Ovary (tissue), 9 donors: Measurements from ENCODE around the gene MAST2. TPM values are rescaled to one million over a fixed set of nuclear protein-coding genes. Genes with fewer than 3 reads are reported as not detected.

Experiments
- DNase-seq, 5 donors: peaks; one replicate each; pipeline ENCODE4 v3.0.0-alpha.2; 2019 to 2020
- H3K27ac ChIP-seq, 2 donors: fragments of 200-600 bp; one replicate each; pipeline versions ENCODE4 v1.5.1 to v1.8.0; 2019 to 2022
- H3K27me3 ChIP-seq: fragments of 200-600 bp; one replicate; pipeline ENCODE4 v1.8.0; 2022
- H3K36me3 ChIP-seq: fragments of 200-600 bp; sonication (generic); one replicate; pipeline ENCODE4 v1.5.1; 2019
- H3K4me1 ChIP-seq: one replicate; pipeline ENCODE4 v1.8.1; 2013; ENCODE audit warnings: mild to moderate bottlenecking, moderate library complexity; ENCODE audit not compliant: insufficient read depth
- H3K4me3 ChIP-seq: fragments of 200-600 bp; sonication (generic); one replicate; pipeline ENCODE4 v1.5.1; 2017
- H3K9me3 ChIP-seq, 2 donors: fragments of 200-600 bp in 1 of 2; sonication (generic) in 1 of 2; one replicate each; pipeline versions ENCODE4 v1.5.1 to v1.8.1; 2013 to 2019; ENCODE audit warnings: mild to moderate bottlenecking in 1 of 2, moderate library complexity in 1 of 2
- EP300 ChIP-seq: sonication (generic); formaldehyde crosslinking; IDR thresholded peaks from one replicate; pipeline ENCODE4 v1.6.1; 2017; ENCODE audit warnings: antibody characterized with exemption
- POLR2A ChIP-seq: fragments of 450-650 bp; IDR thresholded peaks from one replicate; pipeline ENCODE4 v1.6.1; 2017; ENCODE audit warnings: antibody characterized with exemption, mild to moderate bottlenecking, moderate library complexity
- WGBS, 3 donors: extraction: QIAGEN DNeasy Blood & Tissue Kit in 1 of 3; methylation state at CpG; one replicate each; pipeline versions ENCODE4 v1.1.5 to v1.1.7; 2013 to 2017; 5-methylcytosine and 5-hydroxymethylcytosine counted together
- intact Hi-C, 4 donors: fragments of 100-400 bp; cut with DNase I; formaldehyde crosslinking; loops; one replicate each; pipeline versions ENCODE4 v1.11.0 to v1.15.1; 2022 to 2023
- polyA plus RNA-seq, 2 donors: library from polyadenylated mRNA; stranded (reverse); fragments of 200-250 nt in 1 of 2; fragments of 350-450 nt in 1 of 2; fragmentation: Illumina TruSeq in 1 of 2; extraction: RNeasy Lipid Tissue Mini Kit (QIAGEN cat#74804) in 1 of 2; gene quantifications; one replicate each; pipeline ENCODE4 v1.2.3, GENCODE V29; 2013 to 2014
- total RNA-seq, 7 donors: library from RNA; depleted of rRNA in 2 of 7; stranded (reverse); fragments of >200 nt in 2 of 7; fragmentation: NEBNext Ultra II Directional in 3 of 7; extraction: Animal tissue kit (Norgen Biotek cat#: 25700) in 3 of 7; gene quantifications; one replicate each; pipeline versions ENCODE4 v1.1.0 to v1.2.4, GENCODE V29; 2016 to 2023
- TF ChIP-seq, protein P1 (sequence below), 3 donors: fragments of 450-650 bp in 2 of 3; fragments of 200-600 bp in 1 of 3; IDR thresholded peaks; one replicate each; pipeline versions ENCODE4 v1.5.1 to v1.8.0; 2016 to 2022; ENCODE audit warnings: antibody characterized with exemption in 3 of 3, mild to moderate bottlenecking in 1 of 3
- donor health status: DM: no; HTN: no; CAD: no; lungs with moderate emphysema.
- donor health status: DM: no; HTN: no; CAD: no.
- donor health status: Bipolar disorder and iron deficiency.
- donor health status: DM: yes; HTN: yes; CAD: no.
- donor health status: DM: no; HTN: no; CAD: no.
- donor health status: DM: yes; HTN: yes; CAD: no.

Gene MAST2
- total and polyA plus RNA-seq, 9 donors = 22.6 to 50.4 (median 31.7) TPM

DNA sequence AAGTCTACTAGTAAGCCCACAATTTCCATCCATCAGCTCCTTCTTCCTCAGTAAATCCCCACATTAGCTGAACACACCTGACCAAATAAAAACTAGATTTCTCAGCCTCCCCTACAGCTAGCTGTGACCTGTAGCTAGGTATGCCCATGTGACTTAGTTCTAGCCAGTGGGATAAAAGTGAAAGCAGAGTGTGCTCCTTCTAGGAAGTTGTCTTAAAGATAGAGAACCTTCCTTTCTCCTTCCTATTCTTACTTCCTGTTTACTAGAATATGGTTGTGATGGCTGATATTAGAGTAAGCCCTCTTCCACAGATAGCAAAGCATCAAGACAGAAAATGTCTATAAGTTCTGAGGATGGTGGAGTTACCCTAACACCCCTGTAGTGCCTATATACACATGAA, 262.0 kb downstream of the MAST2 start:
- H3K4me3 ChIP-seq = no peak overlapping the region
- intact Hi-C loops = no loop called here
- H3K9me3 ChIP-seq = no peaks in the 10 kb centered on the region
- peaks cover 4% of the 10 kb centered on the region for H3K4me1 ChIP-seq
- TF ChIP-seq POLR2A (no peak), EP300 (no peak)
- TF ChIP-seq, protein P1, sequence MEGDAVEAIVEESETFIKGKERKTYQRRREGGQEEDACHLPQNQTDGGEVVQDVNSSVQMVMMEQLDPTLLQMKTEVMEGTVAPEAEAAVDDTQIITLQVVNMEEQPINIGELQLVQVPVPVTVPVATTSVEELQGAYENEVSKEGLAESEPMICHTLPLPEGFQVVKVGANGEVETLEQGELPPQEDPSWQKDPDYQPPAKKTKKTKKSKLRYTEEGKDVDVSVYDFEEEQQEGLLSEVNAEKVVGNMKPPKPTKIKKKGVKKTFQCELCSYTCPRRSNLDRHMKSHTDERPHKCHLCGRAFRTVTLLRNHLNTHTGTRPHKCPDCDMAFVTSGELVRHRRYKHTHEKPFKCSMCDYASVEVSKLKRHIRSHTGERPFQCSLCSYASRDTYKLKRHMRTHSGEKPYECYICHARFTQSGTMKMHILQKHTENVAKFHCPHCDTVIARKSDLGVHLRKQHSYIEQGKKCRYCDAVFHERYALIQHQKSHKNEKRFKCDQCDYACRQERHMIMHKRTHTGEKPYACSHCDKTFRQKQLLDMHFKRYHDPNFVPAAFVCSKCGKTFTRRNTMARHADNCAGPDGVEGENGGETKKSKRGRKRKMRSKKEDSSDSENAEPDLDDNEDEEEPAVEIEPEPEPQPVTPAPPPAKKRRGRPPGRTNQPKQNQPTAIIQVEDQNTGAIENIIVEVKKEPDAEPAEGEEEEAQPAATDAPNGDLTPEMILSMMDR (IDR thresholded peaks at IDR 0.05) = no peak
- DNase-seq = no peak
- no peak overlapping the region for H3K27ac ChIP-seq
- H3K27me3 ChIP-seq = no peaks in the 10 kb centered on the region
- H3K36me3 ChIP-seq = no peaks in the 10 kb centered on the region

DNA sequence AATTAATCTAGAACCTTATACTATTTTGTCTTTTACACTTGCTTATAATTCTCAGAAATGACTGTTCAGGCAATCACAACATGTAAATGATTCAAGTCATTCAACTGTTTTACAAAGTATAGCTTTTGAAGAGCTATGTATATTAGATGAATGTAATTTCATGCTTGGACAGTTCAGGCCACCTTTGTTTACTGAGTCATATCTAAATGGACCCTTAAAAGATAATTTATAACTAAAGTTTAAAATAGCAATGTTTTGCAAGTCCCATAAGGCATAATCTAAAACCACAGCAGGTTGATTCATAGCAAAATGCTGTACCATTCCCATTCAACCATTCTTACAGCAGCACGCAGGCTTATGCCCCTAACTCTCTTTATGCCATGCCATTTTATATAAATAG, 264.2 kb downstream of the MAST2 start:
- intact Hi-C loops = no loop called here
- no peaks in the 10 kb centered on the region for H3K36me3 ChIP-seq
- no peaks in the 10 kb centered on the region for H3K27me3 ChIP-seq
- H3K9me3 ChIP-seq = no peaks in the 10 kb centered on the region
- no peak for TF ChIP-seq POLR2A
- TF ChIP-seq EP300 = no peak
- TF ChIP-seq, protein P1 (IDR thresholded peaks at IDR 0.05) = no peak
- H3K4me1 ChIP-seq = peaks cover 1% of the 10 kb centered on the region
- WGBS, 3 donors = 93 to 99% (median 96%) methylated on average over 1 of the region's 1 CpG
- DNase-seq = no peak
- H3K4me3 ChIP-seq = no peak overlapping the region
- H3K27ac ChIP-seq = no peak overlapping the region

DNA sequence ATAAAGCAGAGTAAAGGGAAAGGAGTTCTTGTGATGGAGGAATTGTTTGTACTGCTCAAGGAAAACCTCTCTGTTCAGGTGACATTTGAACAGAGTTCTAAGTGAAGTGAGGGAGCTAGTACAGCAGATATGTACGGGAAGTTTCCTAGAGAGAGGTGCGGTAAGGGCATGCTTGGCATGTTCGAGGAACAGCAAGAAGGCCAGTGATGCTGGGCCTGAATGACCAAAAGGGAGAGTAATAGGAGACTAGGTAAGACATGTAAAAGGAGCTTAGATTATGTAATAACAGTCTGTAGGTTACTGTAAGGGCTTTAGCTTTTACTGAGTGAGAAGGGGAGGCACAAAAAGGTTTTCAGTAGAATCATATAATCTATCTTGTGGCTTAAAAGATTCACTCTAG, 265.1 kb downstream of the MAST2 start:
- H3K36me3 ChIP-seq = no peaks in the 10 kb centered on the region

DNA sequence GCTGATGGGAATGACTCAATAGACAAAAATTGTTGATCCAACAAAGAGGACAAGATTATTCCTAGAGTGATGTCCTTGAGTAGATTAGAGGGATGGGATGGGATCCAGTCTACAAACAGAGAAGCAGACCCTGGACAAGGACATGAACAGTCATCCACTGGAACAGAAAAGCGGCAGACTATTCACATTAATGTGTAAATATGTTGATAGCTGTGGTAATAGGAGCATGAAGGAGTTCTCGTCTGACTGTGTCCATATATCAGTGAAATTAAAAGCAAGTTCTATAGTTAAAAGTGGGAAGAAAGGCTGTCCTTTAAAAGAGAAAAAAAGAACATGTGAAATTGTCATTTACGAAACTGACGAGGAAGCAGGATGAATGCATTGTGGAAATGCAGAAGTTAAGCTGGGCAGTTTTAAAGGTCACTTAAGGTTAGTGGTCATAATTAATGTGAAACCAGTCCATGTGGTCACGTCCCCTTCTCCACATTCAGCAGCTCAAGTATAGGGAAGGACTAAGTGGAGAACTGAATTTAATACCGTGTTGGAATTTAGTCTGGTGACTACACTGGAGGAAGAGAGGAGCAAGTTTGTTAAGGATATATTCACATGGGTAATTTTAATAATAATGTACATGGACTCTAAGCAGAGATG, 266.9 kb downstream of the MAST2 start:
- Histone ChIP-seq H3K36me3 (no peaks in the 10 kb centered on the region), H3K4me1 (peaks cover 1% of the 10 kb centered on the region), H3K9me3 (no peaks in the 10 kb centered on the region), H3K4me3 (no peak overlapping the region), H3K27ac (no peak overlapping the region), H3K27me3 (no peaks in the 10 kb centered on the region)
- intact Hi-C loops = no loop called here
- no peak for TF ChIP-seq POLR2A
- no peak for TF ChIP-seq EP300
- TF ChIP-seq, protein P1 (IDR thresholded peaks at IDR 0.05) = no peak
- DNase-seq = no peak
- WGBS, 3 donors = 59 to 70% (median 69%) methylated on average over 6 of the region's 6 CpGs

More for the DNA sequence above, 265.1 kb downstream of the MAST2 start:
- H3K27me3 ChIP-seq = no peaks in the 10 kb centered on the region
- no peak overlapping the region for H3K27ac ChIP-seq
- H3K4me3 ChIP-seq = no peak overlapping the region
- H3K9me3 ChIP-seq = no peaks in the 10 kb centered on the region
- H3K4me1 ChIP-seq = peaks cover 1% of the 10 kb centered on the region
- intact Hi-C loops = no loop called here
- no peak for DNase-seq
- TF ChIP-seq POLR2A = no peak
- TF ChIP-seq, protein P1 (IDR thresholded peaks at IDR 0.05) = no peak
- no peak for TF ChIP-seq EP300
- 83 to 93% (median 92%) methylated on average over 3 of the region's 3 CpGs for WGBS, 3 donors
